HL-60 (cell line): Measurements from ENCODE around the gene ZFAND3.

Experiments
- DNase-seq, 2 experiments: peaks; one replicate each; pipeline ENCODE4 v3.0.0-alpha.2; 2010 to 2020; ENCODE audit warnings: low read depth in 1 of 2, low spot score in 1 of 2
- H3K27ac ChIP-seq: fragments of 250-450 bp; sonication (Bioruptor Pico); replicated peaks from 2 replicates; pipeline ENCODE4 v1.5.1; 2020; ENCODE audit warnings: mild to moderate bottlenecking, moderate library complexity
- H3K27me3 ChIP-seq: fragments of 250-450 bp; sonication (Bioruptor Pico); 2 replicates; pipeline ENCODE4 v1.5.1; 2021; ENCODE audit warnings: mild to moderate bottlenecking, moderate library complexity; ENCODE audit not compliant: insufficient read depth, poor library complexity, severe bottlenecking
- H3K4me3 ChIP-seq: replicated peaks from 2 replicates; pipeline ENCODE4 v1.5.1; 2011; ENCODE audit warnings: mild to moderate bottlenecking, control low read depth, low read length; ENCODE audit not compliant: insufficient read depth
- GABPA ChIP-seq: IDR thresholded peaks from 2 replicates; pipeline ENCODE4 v1.6.1; 2012; ENCODE audit warnings: low read depth
- POLR2AphosphoS5 ChIP-seq: IDR thresholded peaks from 2 replicates; pipeline ENCODE4 v1.6.1; 2012; ENCODE audit warnings: low read depth
- SPI1 ChIP-seq: IDR thresholded peaks from 2 replicates; pipeline ENCODE4 v1.6.1; 2012; ENCODE audit warnings: low read depth, mild to moderate bottlenecking, borderline replicate concordance
- TF ChIP-seq, protein P1 (sequence below): IDR thresholded peaks from one replicate; pipeline ENCODE4 v1.5.1; 2011; ENCODE audit warnings: low read length, control low read depth, inconsistent platforms; ENCODE audit not compliant: insufficient read depth
- TF ChIP-seq, protein P2 (sequence below): IDR thresholded peaks from 2 replicates; pipeline ENCODE4 v1.6.1; 2012; ENCODE audit warnings: low read depth; ENCODE audit not compliant: insufficient replicate concordance

Gene ZFAND3

DNA sequence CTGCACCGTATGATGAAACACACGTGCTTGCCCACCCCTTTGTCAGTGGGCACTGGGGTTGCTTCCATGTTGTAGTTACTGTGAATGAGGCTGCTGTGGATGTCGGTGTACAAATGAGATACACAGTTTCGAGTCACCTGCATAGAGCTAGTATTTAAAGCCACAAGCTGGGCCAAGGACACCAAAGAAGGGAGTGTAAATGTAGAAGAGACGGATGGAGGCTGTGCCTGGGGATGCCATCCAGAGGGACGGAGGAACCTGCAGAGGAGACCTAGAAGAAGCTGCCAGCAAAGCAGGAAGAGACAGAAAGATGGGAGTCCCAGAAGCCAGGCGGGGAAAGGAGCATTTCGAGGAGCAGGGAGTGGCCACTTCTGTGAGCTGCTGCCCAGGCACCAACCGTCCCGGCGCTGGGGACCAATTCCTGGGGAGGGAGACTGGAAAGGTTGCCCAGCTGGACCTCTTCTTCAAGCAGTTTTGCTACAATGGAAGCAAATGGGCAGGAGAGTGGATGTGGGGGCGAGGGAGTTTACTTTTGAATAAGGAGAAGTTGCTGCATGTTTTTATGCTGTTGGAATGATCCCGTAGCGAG lies 339.3 kb downstream of the ZFAND3 start:
- DNase-seq = no peak
- H3K27ac ChIP-seq = no peak overlapping the region
- no peaks in the 10 kb centered on the region for H3K27me3 ChIP-seq
- TF ChIP-seq GABPA (no peak), POLR2AphosphoS5 (no peak), SPI1 (no peak)
- TF ChIP-seq, protein P1, sequence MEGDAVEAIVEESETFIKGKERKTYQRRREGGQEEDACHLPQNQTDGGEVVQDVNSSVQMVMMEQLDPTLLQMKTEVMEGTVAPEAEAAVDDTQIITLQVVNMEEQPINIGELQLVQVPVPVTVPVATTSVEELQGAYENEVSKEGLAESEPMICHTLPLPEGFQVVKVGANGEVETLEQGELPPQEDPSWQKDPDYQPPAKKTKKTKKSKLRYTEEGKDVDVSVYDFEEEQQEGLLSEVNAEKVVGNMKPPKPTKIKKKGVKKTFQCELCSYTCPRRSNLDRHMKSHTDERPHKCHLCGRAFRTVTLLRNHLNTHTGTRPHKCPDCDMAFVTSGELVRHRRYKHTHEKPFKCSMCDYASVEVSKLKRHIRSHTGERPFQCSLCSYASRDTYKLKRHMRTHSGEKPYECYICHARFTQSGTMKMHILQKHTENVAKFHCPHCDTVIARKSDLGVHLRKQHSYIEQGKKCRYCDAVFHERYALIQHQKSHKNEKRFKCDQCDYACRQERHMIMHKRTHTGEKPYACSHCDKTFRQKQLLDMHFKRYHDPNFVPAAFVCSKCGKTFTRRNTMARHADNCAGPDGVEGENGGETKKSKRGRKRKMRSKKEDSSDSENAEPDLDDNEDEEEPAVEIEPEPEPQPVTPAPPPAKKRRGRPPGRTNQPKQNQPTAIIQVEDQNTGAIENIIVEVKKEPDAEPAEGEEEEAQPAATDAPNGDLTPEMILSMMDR = no peak
- TF ChIP-seq, protein P2, sequence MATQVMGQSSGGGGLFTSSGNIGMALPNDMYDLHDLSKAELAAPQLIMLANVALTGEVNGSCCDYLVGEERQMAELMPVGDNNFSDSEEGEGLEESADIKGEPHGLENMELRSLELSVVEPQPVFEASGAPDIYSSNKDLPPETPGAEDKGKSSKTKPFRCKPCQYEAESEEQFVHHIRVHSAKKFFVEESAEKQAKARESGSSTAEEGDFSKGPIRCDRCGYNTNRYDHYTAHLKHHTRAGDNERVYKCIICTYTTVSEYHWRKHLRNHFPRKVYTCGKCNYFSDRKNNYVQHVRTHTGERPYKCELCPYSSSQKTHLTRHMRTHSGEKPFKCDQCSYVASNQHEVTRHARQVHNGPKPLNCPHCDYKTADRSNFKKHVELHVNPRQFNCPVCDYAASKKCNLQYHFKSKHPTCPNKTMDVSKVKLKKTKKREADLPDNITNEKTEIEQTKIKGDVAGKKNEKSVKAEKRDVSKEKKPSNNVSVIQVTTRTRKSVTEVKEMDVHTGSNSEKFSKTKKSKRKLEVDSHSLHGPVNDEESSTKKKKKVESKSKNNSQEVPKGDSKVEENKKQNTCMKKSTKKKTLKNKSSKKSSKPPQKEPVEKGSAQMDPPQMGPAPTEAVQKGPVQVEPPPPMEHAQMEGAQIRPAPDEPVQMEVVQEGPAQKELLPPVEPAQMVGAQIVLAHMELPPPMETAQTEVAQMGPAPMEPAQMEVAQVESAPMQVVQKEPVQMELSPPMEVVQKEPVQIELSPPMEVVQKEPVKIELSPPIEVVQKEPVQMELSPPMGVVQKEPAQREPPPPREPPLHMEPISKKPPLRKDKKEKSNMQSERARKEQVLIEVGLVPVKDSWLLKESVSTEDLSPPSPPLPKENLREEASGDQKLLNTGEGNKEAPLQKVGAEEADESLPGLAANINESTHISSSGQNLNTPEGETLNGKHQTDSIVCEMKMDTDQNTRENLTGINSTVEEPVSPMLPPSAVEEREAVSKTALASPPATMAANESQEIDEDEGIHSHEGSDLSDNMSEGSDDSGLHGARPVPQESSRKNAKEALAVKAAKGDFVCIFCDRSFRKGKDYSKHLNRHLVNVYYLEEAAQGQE = no peak
- no peak overlapping the region for H3K4me3 ChIP-seq

DNA sequence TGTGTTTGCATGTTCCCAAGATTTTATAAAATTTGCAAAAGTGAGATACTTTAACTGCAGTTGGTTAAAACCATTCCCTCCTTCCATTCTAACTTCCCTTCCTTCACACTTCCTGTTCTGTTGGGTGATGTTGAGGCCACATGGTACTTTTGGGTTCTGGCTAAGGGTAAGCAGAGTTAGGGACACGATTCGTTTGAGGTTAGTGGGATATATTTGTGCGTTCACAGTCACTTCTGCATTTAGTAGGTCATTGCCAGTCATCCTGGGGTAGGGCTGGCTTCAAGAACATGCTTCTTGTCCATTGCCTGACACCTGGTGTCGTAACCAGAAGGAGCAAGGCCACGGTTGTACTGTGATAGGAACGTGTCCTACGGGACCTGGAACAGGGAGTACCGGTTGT lies 340.1 kb downstream of the ZFAND3 start:
- TF ChIP-seq, protein P1 = no peak
- TF ChIP-seq GABPA = no peak
- peak; percentile 67; the same call in 1 of the 2 replicates for TF ChIP-seq SPI1
- Histone ChIP-seq H3K4me3 (no peak overlapping the region), H3K27me3 (no peaks in the 10 kb centered on the region), H3K27ac (no peak overlapping the region)
- peak in 1 of 2 experiments; percentile 45 for DNase-seq

DNA sequence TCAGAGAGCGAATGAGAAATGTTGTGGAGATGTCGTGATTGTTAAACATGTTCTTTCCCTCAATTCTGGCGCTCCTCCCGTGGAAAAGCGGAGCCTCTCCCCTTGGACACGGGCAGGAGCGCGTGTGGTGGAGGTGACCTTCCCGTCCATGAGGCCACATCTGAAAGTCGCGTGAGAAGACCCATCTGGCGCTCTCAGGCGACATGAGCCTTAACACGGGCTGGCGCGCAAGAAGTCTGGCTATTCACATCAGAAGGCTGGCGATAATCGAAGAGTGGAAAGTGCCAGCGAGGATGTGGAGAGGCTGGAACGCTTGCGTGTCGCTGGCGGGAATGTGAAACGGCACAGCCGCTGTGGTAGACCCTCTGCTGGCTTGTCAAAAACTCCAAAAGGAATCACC lies 341.3 kb downstream of the ZFAND3 start:
- TF ChIP-seq, protein P1 = no peak
- TF ChIP-seq, protein P2 = no peak
- TF ChIP-seq SPI1 = no peak
- DNase-seq = no peak
- H3K4me3 ChIP-seq = no peak overlapping the region
- H3K27ac ChIP-seq = no peak overlapping the region
- no peaks in the 10 kb centered on the region for H3K27me3 ChIP-seq

DNA sequence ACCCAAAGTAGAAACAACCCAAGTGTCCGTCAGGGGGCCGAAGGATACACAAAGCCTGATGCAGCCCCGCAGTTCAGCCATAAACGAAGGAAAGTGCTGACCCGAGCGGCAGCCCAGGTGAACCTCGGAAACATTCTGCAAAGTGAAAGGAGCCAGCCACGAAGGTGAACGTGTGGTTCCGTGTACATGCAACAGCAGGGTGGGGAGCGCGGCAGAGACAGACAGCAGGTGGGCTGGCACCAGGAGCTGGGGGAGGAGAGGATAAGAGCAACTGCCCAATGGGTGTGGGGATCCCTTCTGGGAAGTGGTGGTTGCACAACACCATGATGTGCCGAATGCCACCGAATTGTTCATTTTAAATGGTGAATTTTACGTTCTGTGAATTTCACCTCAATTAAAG lies 341.8 kb downstream of the ZFAND3 start:
- TF ChIP-seq, protein P2 = no peak
- no peak for TF ChIP-seq SPI1
- TF ChIP-seq, protein P1 = no peak
- TF ChIP-seq POLR2AphosphoS5 = no peak
- TF ChIP-seq GABPA = no peak
- DNase-seq = no peak
- no peak overlapping the region for H3K27ac ChIP-seq

More for the DNA sequence above, 341.8 kb downstream of the ZFAND3 start:
- Histone ChIP-seq H3K4me3 (no peak overlapping the region), H3K27me3 (no peaks in the 10 kb centered on the region)
